Right lobe of liver (tissue), 4 donors: ENCODE results near the gene AXIN1.

Experiments
- POLR2A ChIP-seq: fragments of 450-650 bp; IDR thresholded peaks from one replicate; pipeline ENCODE4 v1.6.1; 2017; ENCODE audit warnings: antibody characterized with exemption, mild to moderate bottlenecking
- TF ChIP-seq, protein P1 (sequence below), 4 donors: fragments of 200-600 bp in 3 of 4; fragments of 450-650 bp in 1 of 4; IDR thresholded peaks; one replicate each; pipeline versions ENCODE4 v1.5.1 to v1.8.0; 2016 to 2022; ENCODE audit warnings: antibody characterized with exemption in 4 of 4, mild to moderate bottlenecking in 2 of 4
- donor health status: DM: no; HTN: no; CAD: no.
- donor health status: DM: no; HTN: no; CAD: no.
- donor health status: DM: no; HTN: yes; CAD: no.

GRCh38 chr16:346587-346986 is 5.9 kb downstream of the AXIN1 start:
- TF ChIP-seq, protein P1, sequence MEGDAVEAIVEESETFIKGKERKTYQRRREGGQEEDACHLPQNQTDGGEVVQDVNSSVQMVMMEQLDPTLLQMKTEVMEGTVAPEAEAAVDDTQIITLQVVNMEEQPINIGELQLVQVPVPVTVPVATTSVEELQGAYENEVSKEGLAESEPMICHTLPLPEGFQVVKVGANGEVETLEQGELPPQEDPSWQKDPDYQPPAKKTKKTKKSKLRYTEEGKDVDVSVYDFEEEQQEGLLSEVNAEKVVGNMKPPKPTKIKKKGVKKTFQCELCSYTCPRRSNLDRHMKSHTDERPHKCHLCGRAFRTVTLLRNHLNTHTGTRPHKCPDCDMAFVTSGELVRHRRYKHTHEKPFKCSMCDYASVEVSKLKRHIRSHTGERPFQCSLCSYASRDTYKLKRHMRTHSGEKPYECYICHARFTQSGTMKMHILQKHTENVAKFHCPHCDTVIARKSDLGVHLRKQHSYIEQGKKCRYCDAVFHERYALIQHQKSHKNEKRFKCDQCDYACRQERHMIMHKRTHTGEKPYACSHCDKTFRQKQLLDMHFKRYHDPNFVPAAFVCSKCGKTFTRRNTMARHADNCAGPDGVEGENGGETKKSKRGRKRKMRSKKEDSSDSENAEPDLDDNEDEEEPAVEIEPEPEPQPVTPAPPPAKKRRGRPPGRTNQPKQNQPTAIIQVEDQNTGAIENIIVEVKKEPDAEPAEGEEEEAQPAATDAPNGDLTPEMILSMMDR (IDR thresholded peaks at IDR 0.05): no peak
- no peak for TF ChIP-seq POLR2A
